Measurements from ENCODE around the gene ZNF792. TPM values are rescaled to one million over a fixed set of nuclear protein-coding genes. Genes with fewer than 3 reads are reported as not detected.
"Not testable (repeated sequence)": the region's sequence is repeated elsewhere in the genome, so short reads cannot be mapped to it uniquely, and the experiment has no call there.

Gene ZNF792
- polyA plus RNA-seq, 2 of the 4 experiments (the other 2 are of a cell fraction), result 2.0 to 3.7 TPM

DNA sequence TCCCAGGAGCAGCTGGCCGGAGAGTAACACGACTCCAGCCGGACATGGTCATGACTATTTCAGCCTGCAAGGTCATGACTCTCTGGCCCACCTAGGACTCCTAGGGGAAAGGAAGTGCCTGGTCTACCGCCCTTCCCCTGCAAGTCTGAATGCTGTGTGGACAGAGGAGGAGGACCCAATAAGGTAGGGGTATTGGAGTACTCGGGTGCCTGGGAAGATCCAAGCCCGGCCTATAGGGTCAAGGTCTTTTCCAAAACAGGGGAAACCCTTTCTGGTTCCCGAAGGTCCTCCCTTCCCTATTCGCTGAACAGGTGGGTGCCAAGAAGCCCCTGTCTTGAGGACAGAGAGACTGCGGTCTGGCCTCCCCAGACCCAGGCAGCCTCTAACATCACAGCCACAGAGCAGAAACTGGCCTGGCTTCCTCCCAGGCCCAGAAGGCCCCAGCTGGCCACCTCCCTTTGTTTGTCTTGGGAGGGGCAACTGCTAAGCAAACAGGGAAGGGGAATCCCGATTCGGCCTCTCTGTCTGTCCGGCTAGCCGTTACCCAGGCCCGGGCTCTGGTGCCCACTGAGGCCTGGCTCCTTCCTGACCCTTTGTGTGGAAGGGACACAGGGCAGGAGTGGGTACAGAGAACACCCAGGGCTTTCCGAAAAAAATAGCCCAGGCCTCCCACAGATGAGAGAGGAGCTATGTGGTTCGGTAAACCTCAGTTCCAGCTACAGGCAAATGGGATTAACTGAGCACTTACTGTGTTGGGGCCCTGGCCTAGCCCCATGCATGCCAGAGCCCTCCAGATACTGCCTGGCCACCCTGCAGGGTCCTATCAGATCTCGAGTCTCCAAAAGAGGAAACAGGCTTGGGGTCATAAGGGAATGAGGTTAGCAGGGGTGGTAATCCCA is 30.9 kb upstream of the ZNF792 start (continued):
- TF ChIP-seq POLR2AphosphoS2 (conservative IDR thresholded peaks at IDR 0.05; ENCODE audit: low read length) (no peak), ZC3H11A (IDR thresholded peaks at IDR 0.05) (peak; percentile 3; the same call in 1 of the 2 replicates), HOXB5 (CRISPR knock-in tag; IDR thresholded peaks at IDR 0.05) (peak; percentile 84), MYC (IDR thresholded peaks at IDR 0.05; ENCODE audit: borderline replicate concordance, low read length) (peak; percentile 43; the same call in 1 of the 2 replicates)

GRCh38 chr19:34994286-34994642 is 30.2 kb upstream of the ZNF792 start:
- no peak for DNase-seq (ENCODE audit: low read depth in 1 of 2, low spot score in 1 of 2)
- WGBS (ENCODE audit: missing lambda C conversion rate), result 89% methylated on average over 9 of the region's 9 CpGs
- ChIA-PET POLR2A (interaction anchor here (2.8 kb wide), 1 partner anchor 12 kb away, joined by 33 read pairs; no protein-coding TSS in a partner anchor), CTCF (interaction anchor here (0.6 to 61.4 kb wide), 5 partner anchors 5 to 152 kb away, joined by 3 to 1860 read pairs (median 19); partner anchors contain the start of genes GRAMD1A, SCN1B and ZNF792)
- H3K27ac ChIP-seq, result peak overlapping the region; percentile 94 to 95
- H3K4me2 ChIP-seq, result peak overlapping the region; percentile 77
- H3K9me3 ChIP-seq, result no peaks in the 10 kb centered on the region
- peak; percentile 1 to 4; a peak in 3 of 6 replicates for ATAC-seq
- TF ChIP-seq ESRRA (IDR thresholded peaks at IDR 0.05; ENCODE audit: borderline replicate concordance, low read length), result no peak
- TF ChIP-seq, protein P1, sequence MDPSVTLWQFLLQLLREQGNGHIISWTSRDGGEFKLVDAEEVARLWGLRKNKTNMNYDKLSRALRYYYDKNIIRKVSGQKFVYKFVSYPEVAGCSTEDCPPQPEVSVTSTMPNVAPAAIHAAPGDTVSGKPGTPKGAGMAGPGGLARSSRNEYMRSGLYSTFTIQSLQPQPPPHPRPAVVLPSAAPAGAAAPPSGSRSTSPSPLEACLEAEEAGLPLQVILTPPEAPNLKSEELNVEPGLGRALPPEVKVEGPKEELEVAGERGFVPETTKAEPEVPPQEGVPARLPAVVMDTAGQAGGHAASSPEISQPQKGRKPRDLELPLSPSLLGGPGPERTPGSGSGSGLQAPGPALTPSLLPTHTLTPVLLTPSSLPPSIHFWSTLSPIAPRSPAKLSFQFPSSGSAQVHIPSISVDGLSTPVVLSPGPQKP (IDR thresholded peaks at IDR 0.05; ENCODE audit: low read depth, low read length), result no peak
- TF ChIP-seq RFX5 (IDR thresholded peaks at IDR 0.05), result no peak
- TF ChIP-seq PHF8 (IDR thresholded peaks at IDR 0.05; ENCODE audit: borderline replicate concordance, low read depth), result no peak
- TF ChIP-seq ZNF302 (CRISPR knock-in tag; IDR thresholded peaks at IDR 0.05), result no peak
- TF ChIP-seq RNF2 (IDR thresholded peaks at IDR 0.05; ENCODE audit: borderline replicate concordance, low read depth), result no peak
- no peak for TF ChIP-seq HOXA7 (CRISPR knock-in tag; IDR thresholded peaks at IDR 0.05)
- no peak for TF ChIP-seq EHF (CRISPR knock-in tag; IDR thresholded peaks at IDR 0.05)
- TF ChIP-seq TP53 (CRISPR knock-in tag; IDR thresholded peaks at IDR 0.05), result no peak
- no peak for TF ChIP-seq CHD4 (IDR thresholded peaks at IDR 0.05; ENCODE audit: borderline replicate concordance)
- TF ChIP-seq BCL3 (IDR thresholded peaks at IDR 0.05), result no peak
- peaks cover 57% of the 10 kb centered on the region for H3K4me1 ChIP-seq
- peak; percentile 78 for FAIRE-seq
- no peak overlapping the region for H3K4me3 ChIP-seq

GRCh38 chr19:34992582-34992981 is 28.6 kb upstream of the ZNF792 start:
- H3K9me3 ChIP-seq; H3K4me2 ChIP-seq; H3K27ac ChIP-seq; DNase-seq (ENCODE audit: low read depth in 1 of 2, low spot score in 1 of 2); H3K4me3 ChIP-seq; POLR2A ChIA-PET; ATAC-seq: not testable (repeated sequence)
- CTCF ChIA-PET, result interaction anchor here (0.7 to 61.4 kb wide), 3 partner anchors 3 to 52 kb away, joined by 3 to 1860 read pairs (median 1860); partner anchors contain the start of genes GRAMD1A, SCN1B and ZNF792
- WGBS (ENCODE audit: missing lambda C conversion rate), result 92% methylated on average over 7 of the region's 7 CpGs
- peak; percentile 33 for TF ChIP-seq MAFK (IDR thresholded peaks at IDR 0.05; ENCODE audit: partially characterized antibody)
- peak; percentile 54 for FAIRE-seq
- peaks cover 40% of the 10 kb centered on the region for H3K4me1 ChIP-seq
